Erythroblast (primary cell): Measurements from ENCODE around the gene SLC6A7.

ENCODE experiments used
- DNase-seq, 2 experiments: peaks; one replicate each; lab custom pipeline; 2025; lab: John Stamatoyannopoulos, UW
- GATA1 ChIP-seq: IDR thresholded peaks from 2 replicates; pipeline ENCODE4 v1.6.1; 2011; ENCODE audit warnings: low read depth, mild to moderate bottlenecking, control low read depth, low read length, moderate library complexity
- POLR2A ChIP-seq: IDR thresholded peaks from 2 replicates; pipeline ENCODE4 v1.6.1; 2011; ENCODE audit warnings: mild to moderate bottlenecking, low read length

Gene SLC6A7

GRCh38 chr5:150148117-150148927, 41.5 kb upstream of the SLC6A7 start:
- TF ChIP-seq GATA1 (no peak), POLR2A (no peak)
- DNase-seq = no peak

- no peak for TF ChIP-seq POLR2A
- TF ChIP-seq GATA1 = no peak
- no peak for DNase-seq
These were observed 40.2 kb upstream of the SLC6A7 start for GRCh38 chr5:150149618-150150017.

- no peak for DNase-seq
- no peak for TF ChIP-seq GATA1
- no peak for TF ChIP-seq POLR2A
These were observed 37.0 kb upstream of the SLC6A7 start for GRCh38 chr5:150152636-150153462.

- TF ChIP-seq POLR2A = no peak
- no peak for TF ChIP-seq GATA1
- DNase-seq = no peak
These were observed 36.4 kb upstream of the SLC6A7 start for GRCh38 chr5:150153483-150153882.

- DNase-seq = peak in 1 of 2 experiments; percentile 14
These were observed 35.8 kb upstream of the SLC6A7 start for GRCh38 chr5:150153957-150154617.

GRCh38 chr5:150154618-150155128, 35.2 kb upstream of the SLC6A7 start:
- no peak for TF ChIP-seq POLR2A
- TF ChIP-seq GATA1 = no peak
- DNase-seq = no peak

More at GRCh38 chr5:150153957-150154617, 35.8 kb upstream of the SLC6A7 start:
- TF ChIP-seq POLR2A = no peak

GRCh38 chr5:150155258-150156026, 34.4 kb upstream of the SLC6A7 start, which contains the start of gene PDGFRB:
PDGFRB (minus strand) TSS chr5:150155845; CDS start chr5:150137047, 18,798 bp downstream.
- TF ChIP-seq GATA1 (no peak), POLR2A (no peak)
- peak; percentile 33 to 36 for DNase-seq

- no peak for DNase-seq
- TF ChIP-seq GATA1 (no peak), POLR2A (no peak)
These were observed 33.9 kb upstream of the SLC6A7 start for GRCh38 chr5:150156027-150156368.

- DNase-seq = no peak
These were observed 33.3 kb upstream of the SLC6A7 start for GRCh38 chr5:150156540-150156939.

GRCh38 chr5:150157168-150157567, 32.7 kb upstream of the SLC6A7 start:
- TF ChIP-seq GATA1 = no peak
- TF ChIP-seq POLR2A = no peak
- no peak for DNase-seq

More at GRCh38 chr5:150156540-150156939, 33.3 kb upstream of the SLC6A7 start:
- no peak for TF ChIP-seq POLR2A
- TF ChIP-seq GATA1 = no peak

- TF ChIP-seq GATA1 (no peak), POLR2A (no peak)
- DNase-seq = no peak
These were observed 31.5 kb upstream of the SLC6A7 start for GRCh38 chr5:150158170-150158949.

GRCh38 chr5:150159031-150159430, 30.8 kb upstream of the SLC6A7 start:
- TF ChIP-seq POLR2A (no peak), GATA1 (no peak)
- DNase-seq = no peak
